Activated T-cell treated with anti-CD3 and anti-CD28 coated beads, Interleukin-2, amount 50 U/mL, for 48 hours (primary cell): Measurements from ENCODE around the gene VIPAS39.
A peak's percentile ranks its signal among the peaks of the same experiment; 100 is the strongest.
"Not testable (repeated sequence)": the region's sequence is repeated elsewhere in the genome, so short reads cannot be mapped to it uniquely, and the experiment has no call there.

ENCODE experiments used
- DNase-seq, 2 experiments: peaks; one replicate each; pipeline ENCODE4 v3.0.0-alpha.2; 2020

The VIPAS39 gene

DNA sequence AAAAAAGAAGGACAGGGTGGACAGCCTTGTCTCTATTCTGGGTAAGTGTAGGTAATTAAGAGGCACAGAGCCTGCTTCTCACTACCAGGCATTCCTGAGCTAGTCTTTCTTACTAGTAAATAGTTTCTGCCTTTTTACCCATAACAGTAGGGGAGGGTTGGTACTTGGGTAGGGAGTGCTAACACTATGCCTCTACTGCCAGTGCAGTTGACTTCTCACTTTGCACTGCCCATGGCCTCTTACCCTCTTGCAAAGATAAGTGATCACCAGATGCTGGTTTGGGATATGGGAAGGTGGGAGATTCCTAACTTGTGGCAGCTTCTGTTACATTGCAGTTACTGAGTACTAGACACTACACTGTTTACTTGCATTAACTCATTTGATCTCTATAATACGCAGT is 12.1 kb upstream of the VIPAS39 start:
- DNase-seq: no peak

DNA sequence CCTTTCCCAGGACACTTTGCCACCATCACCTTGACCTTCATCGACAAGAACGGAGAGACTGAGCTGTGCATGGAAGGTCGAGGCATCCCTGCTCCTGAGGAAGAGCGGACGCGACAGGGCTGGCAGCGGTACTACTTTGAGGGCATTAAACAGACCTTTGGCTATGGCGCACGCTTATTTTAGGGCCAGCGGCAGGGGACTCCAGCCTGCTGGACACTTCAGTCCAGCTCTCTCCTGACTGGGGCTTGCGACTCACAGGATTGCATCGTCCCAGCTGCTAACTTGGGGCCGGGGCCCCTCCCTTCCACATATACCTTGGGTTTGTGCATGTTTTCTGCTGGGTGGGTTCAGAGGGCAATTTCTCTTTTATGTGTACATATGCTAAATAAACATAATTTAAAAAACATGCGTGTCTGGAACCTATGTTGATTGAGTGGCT is 11.7 kb upstream of the VIPAS39 start:
- DNase-seq: no peak

DNA sequence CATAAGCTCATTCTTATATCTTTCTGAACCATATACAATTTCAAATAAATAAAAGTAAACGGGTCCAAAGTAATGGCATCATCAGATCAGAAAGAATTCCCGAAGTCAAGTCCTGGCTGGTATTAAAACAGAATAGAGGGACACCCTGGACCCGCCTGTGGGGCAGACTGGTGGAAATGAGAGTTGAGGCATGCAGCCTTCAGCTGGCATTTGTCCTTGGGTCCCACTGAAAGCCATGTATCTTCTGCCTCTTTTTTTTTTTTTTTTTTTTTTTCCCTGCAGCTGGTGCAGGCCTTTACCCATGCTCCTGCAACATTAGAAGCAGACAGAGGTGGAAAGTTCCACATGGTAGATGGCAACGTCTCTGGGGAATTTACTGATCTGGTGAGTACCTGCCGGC is 10.4 kb upstream of the VIPAS39 start:
- no peak for DNase-seq

DNA sequence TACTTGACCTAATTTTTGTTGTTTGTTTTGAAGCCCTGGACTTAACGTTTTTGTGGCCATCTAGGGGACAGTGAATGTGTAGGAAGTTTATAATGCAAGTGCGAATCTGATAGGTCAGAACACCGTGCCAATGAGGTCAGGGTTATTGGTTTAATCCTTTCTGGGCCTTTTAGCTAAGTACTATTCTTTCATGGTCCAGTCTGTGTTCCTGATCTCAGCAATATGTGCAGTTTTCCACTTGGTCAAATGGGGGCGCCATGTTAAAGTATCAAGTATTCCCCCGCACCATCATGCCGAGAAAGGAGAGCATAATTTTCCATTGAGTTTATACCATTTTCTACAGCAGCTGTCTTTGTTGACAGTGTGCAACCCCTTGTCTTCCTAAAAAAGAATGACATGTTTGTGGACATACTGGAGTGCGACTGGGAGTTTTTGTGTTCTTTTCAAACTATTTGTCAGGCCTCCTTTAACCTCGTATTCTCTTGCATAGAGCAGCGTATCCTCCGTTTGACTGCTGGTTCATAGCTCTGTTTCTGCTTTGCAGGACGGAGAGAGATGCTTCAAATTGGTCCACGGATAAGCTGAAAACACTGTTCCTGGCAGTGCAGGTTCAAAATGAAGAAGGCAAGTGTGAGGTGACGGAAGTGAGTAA is 1.8 kb upstream of the VIPAS39 start:
- peak; percentile 78 to 81 for DNase-seq

DNA sequence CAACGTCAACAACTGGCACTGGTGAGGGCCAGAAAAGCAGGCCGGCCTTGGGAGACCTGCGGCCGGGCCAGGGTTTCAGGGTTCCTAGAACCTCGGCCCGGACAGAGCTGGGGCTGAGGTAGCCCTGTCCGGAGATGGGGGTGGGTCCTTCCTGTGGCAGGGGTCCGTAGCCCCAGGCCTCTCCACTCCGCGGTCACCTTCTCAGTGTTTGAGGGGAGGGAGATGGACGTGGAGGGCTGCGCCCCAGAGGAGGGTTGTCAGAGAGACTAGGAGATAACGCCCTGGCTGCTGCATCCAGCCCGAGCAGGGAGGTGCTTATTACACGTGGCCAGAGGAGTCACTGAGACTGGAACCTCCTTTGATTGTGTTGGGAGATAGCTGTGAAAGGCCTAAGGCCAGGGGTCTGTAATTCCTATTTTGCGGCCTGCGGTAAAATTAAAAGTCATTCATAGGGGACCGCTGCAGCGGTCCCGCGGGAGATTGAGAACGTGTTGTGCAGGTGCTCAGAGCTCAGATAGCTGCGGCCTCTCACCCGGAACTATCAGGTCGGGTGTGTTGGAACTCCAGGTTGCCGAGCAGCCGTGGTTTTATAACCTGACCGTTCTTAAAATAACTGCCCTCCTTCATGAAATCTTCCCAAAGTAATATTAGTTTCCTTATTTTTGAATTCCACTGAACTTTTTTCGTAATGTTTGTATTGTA is 999 bp upstream of the VIPAS39 start:
- peak; percentile 59 to 63 for DNase-seq

DNA sequence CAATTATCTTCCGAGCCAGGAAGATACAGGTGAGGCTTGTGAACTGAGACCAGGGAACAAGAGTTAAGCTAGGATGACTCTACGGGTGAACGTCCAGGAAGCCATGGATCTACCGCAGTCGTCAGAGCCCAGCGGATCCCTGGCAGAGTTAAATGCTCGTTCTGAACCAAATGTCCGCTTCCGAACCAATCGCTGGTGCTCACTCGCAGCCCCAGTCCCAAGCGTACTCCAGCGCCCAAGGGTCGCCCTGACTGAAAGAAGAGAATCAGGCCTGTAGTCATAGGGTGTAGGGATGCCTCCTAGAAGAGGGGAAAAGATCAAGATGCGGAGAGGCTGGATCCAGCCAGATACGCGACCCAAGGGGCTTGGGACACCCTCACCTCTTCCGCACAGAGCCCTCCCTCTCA is 283 bp downstream of the VIPAS39 start:
- no peak for DNase-seq

DNA sequence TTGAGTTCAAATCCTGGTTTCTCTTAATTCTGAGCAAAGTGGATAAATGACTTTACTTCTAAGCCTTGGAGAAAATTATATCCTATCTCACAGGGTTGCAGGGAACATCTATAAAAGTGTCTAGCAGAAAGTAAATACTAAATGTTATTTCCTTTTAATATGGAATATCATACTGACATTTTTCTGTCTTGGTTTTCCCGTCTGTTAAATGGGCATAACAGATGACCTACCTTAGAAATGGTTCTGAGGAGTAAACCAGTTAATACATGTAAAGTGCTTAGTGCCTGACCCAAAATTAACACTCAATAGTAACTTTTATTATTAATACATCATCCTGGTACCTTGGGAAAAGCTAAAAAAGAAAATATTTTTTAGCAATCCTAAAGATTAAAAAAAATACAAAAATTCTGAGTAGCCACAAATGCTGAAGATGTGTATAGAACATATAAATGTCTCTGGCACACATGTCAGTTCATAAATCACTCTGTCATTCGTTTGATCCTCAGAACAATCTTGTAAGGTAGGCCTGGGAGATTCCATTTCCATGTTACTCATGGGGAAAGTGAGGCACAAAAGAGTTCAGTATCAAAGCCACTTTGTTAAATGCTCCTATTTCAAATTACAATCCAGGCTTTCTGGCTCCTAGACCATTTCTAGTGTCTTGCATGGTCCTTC is 1.3 kb downstream of the VIPAS39 start:
- DNase-seq: no peak

DNA sequence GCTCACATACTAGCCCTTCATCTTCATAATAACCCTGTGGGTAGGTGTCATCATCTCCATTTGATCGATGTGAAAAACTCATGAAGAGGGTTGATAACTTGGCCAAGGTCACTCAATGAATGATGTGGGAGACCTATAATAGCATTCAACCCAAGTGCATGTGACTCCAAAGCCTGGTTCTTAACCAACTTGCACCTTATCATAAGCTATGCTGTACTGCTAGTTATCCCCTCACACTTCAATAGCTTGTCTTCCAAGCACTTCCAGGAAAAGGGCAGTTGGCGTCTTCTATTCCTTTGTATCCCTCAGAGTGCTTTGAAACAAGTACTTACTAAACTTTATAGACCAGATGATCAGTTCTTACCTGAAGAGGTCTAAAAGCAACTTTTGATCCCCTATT is 15.2 kb downstream of the VIPAS39 start:
- no peak for DNase-seq

DNA sequence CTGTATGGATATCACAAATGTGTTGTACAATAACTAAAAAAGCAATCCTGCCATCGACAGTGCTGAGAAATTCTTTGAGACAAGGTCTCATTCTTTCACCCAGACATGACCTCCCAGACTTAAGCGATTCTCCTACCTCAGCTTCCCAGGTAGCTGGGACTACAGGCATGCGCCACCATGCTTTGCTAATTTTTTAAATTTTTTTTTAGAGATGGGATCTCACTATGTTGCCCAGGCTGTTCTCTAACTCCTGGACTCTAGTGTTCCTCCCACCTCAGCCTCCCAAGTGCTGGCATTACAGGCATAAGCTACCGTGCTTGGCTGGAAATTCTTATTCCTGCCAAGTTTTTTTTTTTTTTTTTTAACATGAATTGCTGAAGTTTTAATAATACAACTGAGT is 17.5 kb downstream of the VIPAS39 start:
- DNase-seq: no peak

DNA sequence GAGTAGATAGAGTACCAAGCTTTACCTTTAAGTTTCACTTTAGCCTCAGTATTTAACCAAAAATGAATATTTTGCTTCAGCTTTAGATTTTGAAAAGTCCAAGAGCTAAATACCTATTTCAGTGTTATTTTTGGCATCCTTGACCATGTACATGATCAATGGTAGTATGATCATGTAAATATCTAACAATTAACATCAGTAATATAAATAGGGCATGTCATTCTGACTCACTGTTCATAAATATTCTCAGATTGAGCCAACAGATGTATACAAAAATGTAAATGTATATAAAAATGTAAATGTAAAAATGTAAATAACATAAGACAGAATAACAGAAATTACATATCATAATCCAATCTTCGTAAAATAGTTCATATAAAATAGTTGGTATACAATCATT is 18.8 kb downstream of the VIPAS39 start:
- no peak for DNase-seq

DNA sequence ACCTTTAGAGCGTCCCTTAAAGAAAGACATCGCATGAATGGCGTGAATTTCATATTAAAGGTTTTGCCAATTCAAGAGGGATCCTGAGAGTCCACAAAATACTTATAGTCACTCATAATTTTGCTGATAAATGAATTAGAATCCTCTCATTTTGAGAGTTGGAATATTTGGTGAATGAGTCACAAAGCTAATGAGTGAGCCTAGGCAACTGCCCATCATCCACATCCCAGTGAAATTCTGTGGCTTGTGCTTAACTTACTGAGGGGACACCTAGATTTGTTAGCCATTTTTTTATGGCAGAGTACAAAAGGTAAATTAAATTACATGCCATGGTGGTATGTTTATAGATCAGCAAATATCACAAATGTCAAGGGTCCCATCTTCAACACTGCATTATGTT is 21.4 kb downstream of the VIPAS39 start:
- DNase-seq: no peak

DNA sequence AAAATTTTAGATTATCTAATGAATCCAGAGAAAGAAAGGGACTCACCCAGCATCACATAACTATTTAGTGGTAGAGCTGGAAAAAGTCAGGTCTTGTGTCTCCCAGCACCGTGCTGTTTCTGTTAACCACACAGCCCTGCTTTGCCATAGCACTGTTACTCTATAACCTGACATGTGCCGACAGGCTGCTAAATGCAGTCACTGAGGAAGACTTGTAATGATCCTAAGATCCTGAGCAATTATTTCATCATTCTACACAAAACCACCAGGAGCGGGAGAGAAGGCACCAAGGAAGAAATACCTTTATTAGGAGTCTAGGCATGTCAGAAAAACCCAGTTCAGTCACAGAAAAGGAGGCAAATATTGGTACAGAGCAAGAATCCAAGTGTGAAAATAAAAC is 31.0 kb downstream of the VIPAS39 start:
- no peak for DNase-seq

DNA sequence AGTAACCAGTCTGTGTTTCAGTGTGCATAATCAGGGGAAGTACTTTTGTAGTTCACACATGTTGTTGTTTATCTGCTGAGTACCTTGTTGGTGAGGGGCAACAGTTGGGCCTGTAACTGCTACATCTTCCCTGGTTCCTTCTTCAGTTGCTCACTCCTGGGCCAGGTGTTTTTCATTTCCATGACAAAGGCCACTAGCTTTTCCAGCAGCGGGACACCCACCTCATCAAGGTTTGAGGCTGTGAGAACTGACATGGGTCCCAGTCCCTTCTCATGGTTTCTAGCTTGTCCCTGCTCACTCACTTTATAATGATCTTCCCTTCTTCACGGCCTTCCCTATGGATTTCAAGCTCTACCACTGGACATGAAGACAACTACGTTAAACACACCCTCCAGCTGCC is 32.5 kb downstream of the VIPAS39 start:
- no peak for DNase-seq

DNA sequence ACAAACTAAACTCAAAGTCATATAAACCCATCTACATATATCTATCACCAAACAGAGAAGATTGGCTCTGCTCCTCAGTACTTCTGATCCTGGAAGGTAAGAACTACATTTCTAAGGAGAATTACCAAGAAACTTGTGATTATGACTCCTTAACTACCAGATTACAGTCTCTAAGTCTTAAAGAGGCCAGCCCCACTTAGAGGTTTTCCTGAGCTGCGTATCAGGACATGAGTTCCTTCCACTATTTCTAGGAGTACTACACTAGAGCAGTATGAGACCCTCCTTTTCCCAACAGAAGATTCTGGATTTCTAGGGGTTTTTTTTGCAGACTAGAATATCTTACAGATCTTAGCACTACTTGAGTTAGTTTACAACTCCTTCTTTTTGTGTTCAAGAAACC is 34.0 kb downstream of the VIPAS39 start, which contains the start of gene NOXRED1:
NOXRED1 (minus strand) TSS at position 101 of the 400 bp plus-strand sequence. CDS start 634 bp downstream, outside the sequence.
- DNase-seq: no peak

DNA sequence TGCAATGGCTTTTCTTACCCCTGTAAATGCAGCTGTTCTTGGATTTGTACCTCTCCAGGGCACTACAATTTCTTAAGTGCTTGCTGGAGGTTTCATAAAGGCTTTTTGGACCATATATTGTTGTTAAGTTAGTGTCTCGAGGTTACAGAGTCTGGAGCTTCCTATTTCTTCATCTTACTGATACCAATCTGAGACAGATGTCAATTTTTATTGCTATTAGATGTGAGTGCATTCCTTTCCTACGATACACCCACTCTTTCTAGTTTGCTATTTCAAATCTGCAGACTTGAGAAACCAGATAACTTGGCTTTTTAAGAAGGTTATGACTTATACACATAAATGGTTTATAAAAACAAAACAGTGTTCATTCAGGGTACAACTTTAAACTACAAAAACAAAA is 36.2 kb downstream of the VIPAS39 start:
- DNase-seq: no peak

DNA sequence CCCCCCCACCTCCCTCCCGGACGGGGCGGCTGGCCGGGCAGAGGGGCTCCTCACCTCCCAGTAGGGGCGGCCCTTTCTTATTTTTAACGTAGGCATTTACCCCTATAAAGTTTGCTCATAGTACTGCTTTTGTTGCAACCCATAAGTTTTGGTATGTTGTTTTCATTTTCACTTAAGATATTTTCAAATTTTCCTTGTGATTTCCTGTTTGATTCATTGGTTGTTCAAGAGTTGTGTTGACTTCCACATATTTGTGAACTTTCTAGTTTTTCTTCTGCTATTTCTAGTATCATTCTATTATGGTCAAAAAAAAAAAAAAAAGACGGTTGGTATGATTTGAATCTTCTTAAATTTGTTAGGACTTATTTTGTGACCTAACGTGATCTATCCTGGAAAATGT is 40.6 kb downstream of the VIPAS39 start:
- DNase-seq: no peak

DNA sequence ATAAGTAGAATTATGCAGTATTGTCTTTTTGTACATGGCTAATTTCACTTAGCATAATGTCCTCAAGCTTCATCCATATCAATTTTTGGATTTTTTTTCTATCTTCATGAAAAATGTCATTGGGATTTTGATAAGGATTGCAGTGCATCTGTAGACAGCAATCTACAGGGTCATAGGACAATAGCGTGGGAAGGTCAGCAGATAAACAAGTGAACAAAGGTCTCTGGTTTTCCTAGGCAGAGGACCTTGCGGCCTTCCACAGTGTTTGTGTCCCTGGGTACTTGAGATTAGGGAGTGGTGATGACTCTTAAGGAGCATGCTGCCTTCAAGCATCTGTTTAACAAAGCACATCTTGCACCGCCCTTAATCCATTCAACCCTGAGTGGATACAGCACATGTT is 41.3 kb downstream of the VIPAS39 start:
- not testable (repeated sequence) for DNase-seq

DNA sequence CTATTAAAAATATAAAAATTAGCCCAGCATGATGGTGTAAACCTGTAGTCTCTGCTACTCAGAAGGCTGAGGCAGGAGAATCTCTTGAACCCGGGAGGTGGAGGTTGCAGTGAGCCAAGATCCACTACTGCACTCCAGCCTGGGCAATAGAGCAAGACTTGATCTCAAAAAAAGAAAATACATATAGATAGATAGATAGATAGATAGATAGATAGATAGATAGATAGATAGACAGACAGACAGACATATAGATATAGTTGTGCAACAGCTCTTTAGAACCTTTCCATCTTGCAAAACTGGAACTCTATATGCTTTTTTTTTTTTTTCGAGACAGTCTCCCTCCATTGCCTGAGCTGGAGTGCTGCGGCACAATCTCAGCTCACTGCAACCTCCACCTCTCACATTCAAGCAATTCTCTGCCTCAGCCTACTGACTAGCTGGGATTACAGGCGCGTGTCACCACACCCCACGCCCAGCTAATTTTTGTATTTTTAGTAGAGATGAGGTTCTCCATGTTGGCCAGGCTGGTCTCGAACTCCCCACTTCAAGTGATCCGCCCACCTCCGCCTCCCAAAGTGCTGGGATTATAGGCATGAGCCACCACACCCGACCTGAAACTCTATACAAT is 41.9 kb downstream of the VIPAS39 start:
- not testable (repeated sequence) for DNase-seq

DNA sequence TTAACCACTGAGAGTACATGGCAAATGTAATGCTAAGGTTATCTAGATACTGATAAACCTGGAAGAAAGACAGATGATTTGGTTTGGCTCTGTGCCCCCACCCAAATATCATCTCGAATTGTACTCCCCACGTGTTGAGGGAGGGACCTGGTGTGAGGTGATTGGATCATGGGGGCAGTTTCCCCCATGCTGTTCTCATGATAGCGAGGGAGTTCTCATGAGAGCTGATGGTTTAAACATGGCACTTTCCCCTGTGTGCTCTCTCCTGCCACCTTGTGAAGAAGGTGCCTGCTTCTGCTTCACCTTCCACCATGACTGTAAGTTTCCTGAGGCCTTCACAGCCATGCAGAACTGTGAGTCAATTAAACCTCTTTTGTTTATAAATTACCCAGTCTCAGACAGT is 48.3 kb downstream of the VIPAS39 start:
- no peak for DNase-seq

DNA sequence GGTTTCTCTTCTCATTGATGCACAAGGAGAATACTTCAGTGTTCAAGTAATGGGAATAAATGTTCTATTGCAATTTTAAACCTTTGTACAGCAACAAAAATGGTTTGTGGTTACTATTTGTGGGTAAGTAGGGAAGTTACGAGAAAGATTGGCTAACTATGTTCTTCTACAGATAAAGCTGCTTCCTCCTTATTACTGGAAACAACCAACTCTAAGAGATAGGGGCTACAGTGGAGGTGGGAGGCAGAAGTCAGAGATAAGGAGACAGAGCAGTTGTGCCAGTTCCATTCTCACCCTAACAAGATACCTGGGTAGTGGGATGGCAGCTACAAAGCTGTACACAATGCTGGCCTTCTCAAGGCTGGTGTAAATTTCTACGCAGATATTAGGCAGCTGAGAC is 50.2 kb downstream of the VIPAS39 start:
- DNase-seq: no peak

DNA sequence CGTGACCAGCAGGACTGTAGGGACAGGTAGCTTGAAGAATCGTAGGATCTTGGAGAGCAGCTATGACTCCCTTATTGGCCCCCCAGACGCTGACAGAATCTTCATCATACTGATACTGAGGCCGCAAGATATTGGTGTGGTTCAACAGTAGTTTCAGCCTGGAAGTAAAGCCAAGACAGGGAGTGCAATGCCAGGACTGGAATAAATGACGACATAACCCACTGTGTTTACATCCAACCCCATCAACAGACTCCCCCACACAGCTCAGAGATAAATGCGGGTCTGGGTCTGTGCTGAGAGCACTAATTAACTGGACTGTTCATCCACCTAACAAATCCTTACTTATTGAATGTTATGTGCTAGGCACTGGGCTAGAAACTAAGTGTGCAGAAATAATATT is 50.7 kb downstream of the VIPAS39 start:
- no peak for DNase-seq

DNA sequence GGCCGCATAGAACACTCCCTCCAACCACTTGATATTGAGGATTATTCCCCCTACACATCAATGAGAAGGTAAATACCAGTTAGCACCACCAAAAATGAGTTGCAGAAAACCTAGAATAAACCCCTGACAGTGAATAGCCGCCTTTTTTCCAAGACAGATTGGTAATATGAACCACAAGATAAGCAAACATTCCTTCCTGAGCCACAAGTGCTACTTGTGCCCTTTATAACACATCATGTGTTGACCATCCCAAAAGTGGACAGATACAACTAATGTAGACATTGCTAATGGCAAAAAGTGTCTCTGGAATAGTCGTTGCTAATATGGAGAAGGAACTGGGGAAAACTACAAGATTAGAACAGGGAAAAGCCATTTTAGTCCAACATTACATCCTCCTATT is 51.3 kb downstream of the VIPAS39 start:
- DNase-seq: no peak

DNA sequence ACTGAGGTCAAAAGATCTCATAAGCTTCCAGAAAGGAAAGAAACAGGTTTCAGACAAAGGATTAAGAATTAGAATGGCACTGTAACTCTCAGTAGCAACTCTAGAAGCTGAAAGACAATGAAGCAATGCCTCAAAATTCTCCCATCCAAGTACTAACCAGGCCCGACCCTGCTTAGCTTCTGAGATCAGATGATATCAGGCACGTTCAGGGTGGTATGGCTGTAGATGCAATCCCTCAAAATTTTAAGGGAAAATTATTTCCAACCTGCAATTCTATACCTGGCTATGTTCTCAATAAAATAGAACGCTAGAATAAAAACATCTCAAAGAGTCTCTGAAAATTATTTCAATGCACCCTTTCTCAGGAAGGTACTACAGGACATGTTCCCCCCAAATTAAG is 53.6 kb downstream of the VIPAS39 start:
- no peak for DNase-seq

DNA sequence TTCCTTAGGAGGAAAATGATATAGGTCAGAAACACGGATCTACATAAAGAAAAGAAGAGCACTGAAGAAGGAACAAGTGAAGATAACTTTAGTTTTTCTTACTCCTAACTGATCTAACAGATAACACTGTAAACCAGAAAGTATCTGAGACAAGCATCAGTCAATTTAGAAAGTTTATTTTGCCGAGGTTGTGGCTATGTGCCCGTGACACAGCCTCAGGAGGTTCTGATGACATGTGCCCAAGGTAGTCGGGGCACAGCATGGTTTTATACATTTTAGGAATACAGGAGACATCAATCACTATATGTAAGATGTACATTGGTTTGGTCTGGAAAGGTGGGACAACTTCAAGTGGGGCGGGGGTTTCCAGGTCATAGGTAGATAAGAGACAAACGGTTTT is 57.2 kb downstream of the VIPAS39 start:
- no peak for DNase-seq
